CD8-positive, alpha-beta memory T cell (primary cell): ENCODE measurements around the gene CRPPA. TPM values are rescaled to one million over a fixed set of nuclear protein-coding genes. Genes with fewer than 3 reads are reported as not detected.
"Not testable (repeated sequence)": the region's sequence is repeated elsewhere in the genome, so short reads cannot be mapped to it uniquely, and the experiment has no call there.

Source experiments
- CTCF ChIA-PET: fragments of 350-600 bp; sonication (Branson Sonifier 250); formaldehyde crosslinking; loops from one replicate; lab custom pipeline; 2021; ENCODE audit warnings: antibody characterized with exemption; lab: Charles Lee
- POLR2A ChIA-PET: fragments of 350-600 bp; sonication (Branson Sonifier 250); formaldehyde crosslinking; loops from one replicate; lab custom pipeline; 2021; ENCODE audit warnings: antibody characterized with exemption; lab: Charles Lee
- DNase-seq, 5 donors: peaks; one replicate each; pipeline versions ENCODE4 v3.0.0 to v3.0.0-alpha.2; 2020 to 2022; ENCODE audit warnings: mixed read lengths in 1 of 5
- H3K27ac ChIP-seq: one replicate; pipeline ENCODE4 v1.7.0; 2013; ENCODE audit warnings: low read depth, mild to moderate bottlenecking, low read length, moderate library complexity
- H3K27me3 ChIP-seq: 2 replicates; pipeline ENCODE4 v1.7.0; 2013; ENCODE audit warnings: low read length, mild to moderate bottlenecking; ENCODE audit not compliant: insufficient read depth, poor library complexity, severe bottlenecking
- H3K36me3 ChIP-seq: 2 replicates; pipeline ENCODE4 v1.7.0; 2013; ENCODE audit warnings: mild to moderate bottlenecking, low read length, moderate library complexity; ENCODE audit not compliant: insufficient read depth
- H3K4me1 ChIP-seq: 2 replicates; pipeline ENCODE4 v1.7.0; 2013; ENCODE audit warnings: mild to moderate bottlenecking, low read length, moderate library complexity; ENCODE audit not compliant: insufficient read depth
- H3K4me3 ChIP-seq: 2 replicates; pipeline ENCODE4 v1.7.0; 2013; ENCODE audit warnings: mild to moderate bottlenecking, low read length
- H3K9me3 ChIP-seq: 2 replicates; pipeline ENCODE4 v1.7.0; 2013; ENCODE audit warnings: mild to moderate bottlenecking, low read length
- H3K27ac Mint-ChIP-seq, 8 donors: one replicate each; pipeline ENCODE4 v1.8.0; 2020 to 2021; ENCODE audit warnings: mixed read lengths in 8 of 8, mild to moderate bottlenecking in 6 of 8, inconsistent platforms in 3 of 8, moderate library complexity in 3 of 8
- H3K27me3 Mint-ChIP-seq, 2 donors: one replicate each; pipeline ENCODE4 v1.8.0; 2020 to 2021; ENCODE audit warnings: mixed read lengths in 2 of 2, mild to moderate bottlenecking in 1 of 2, moderate library complexity in 1 of 2
- H3K36me3 Mint-ChIP-seq, 3 donors: one replicate each; pipeline ENCODE4 v1.8.0; 2020 to 2021; ENCODE audit warnings: mixed read lengths in 3 of 3, inconsistent platforms in 1 of 3, mild to moderate bottlenecking in 1 of 3
- H3K4me1 Mint-ChIP-seq, 3 donors: one replicate each; pipeline ENCODE4 v1.8.0; 2020 to 2021; ENCODE audit warnings: mixed read lengths in 3 of 3, inconsistent platforms in 1 of 3, mild to moderate bottlenecking in 1 of 3
- H3K4me3 Mint-ChIP-seq, 7 donors: one replicate each; pipeline ENCODE4 v1.8.0; 2020 to 2021; ENCODE audit warnings: mixed read lengths in 7 of 7, mild to moderate bottlenecking in 6 of 7, moderate library complexity in 4 of 7, inconsistent platforms in 2 of 7
- H3K9me3 Mint-ChIP-seq, 5 donors: one replicate each; pipeline ENCODE4 v1.8.0; 2020 to 2022; ENCODE audit warnings: mixed read lengths in 5 of 5, mild to moderate bottlenecking in 3 of 5, moderate library complexity in 2 of 5, inconsistent platforms in 1 of 5
- polyA plus RNA-seq: library from polyadenylated mRNA; unstranded; fragments of 300-500 nt; fragmentation: Illumina TruSeq; gene quantifications from one replicate; pipeline ENCODE4 v1.2.3, GENCODE V29; 2021
- total RNA-seq, 2 experiments: library from RNA; stranded (reverse); gene quantifications; one replicate each; pipeline ENCODE4 v1.2.3, GENCODE V29; 2021

CRPPA gene
- total RNA-seq (1 to 10 TPM; 1.6 to 1.8 TPM), polyA plus RNA-seq (0.32 TPM)

- Mint-ChIP-seq H3K36me3 (peaks cover 0 to 3% (median 0%) of the 10 kb centered on the region in 3 donors), H3K9me3 (peaks cover 0 to 2% (median 0%) of the 10 kb centered on the region in 5 donors), H3K27me3 (peaks cover 0 to 5% of the 10 kb centered on the region in 2 donors), H3K4me1 (peaks cover 17 to 33% (median 20%) of the 10 kb centered on the region in 3 donors), H3K4me3 (peak within 1 kb of the TSS; percentile 87 to 96 (median 92)), H3K27ac (peak within 1 kb of the TSS; percentile 86 to 98 (median 93))
- Histone ChIP-seq H3K27ac (peak within 1 kb of the TSS; percentile 84), H3K36me3 (no peaks in the 10 kb centered on the region), H3K4me3 (peak within 1 kb of the TSS; percentile 74), H3K9me3 (no peaks in the 10 kb centered on the region), H3K27me3 (no peaks in the 10 kb centered on the region), H3K4me1 (peaks cover 15% of the 10 kb centered on the region)
- CTCF ChIA-PET: interaction anchor here (1.2 to 4.6 kb wide), 6 partner anchors 13 to 224 kb away, joined by 3 to 62 read pairs (median 7); partner anchors contain the start of genes ANKMY2 and BZW2
- DNase-seq: peak in 2 of 5 donors; percentile 21 to 63
- POLR2A ChIA-PET: interaction anchor here (1.2 to 1.5 kb wide), 3 partner anchors 10 to 224 kb away, joined by 5 to 7 read pairs (median 7); partner anchors contain the start of genes ANKMY2 and BZW2
Measured at GRCh38 chr7:16421333-16422102, at the start of gene CRPPA. Gene CRPPA, minus strand, starts transcription at chr7:16421538. Its CDS starts 216 bp downstream, at chr7:16421322.

DNA sequence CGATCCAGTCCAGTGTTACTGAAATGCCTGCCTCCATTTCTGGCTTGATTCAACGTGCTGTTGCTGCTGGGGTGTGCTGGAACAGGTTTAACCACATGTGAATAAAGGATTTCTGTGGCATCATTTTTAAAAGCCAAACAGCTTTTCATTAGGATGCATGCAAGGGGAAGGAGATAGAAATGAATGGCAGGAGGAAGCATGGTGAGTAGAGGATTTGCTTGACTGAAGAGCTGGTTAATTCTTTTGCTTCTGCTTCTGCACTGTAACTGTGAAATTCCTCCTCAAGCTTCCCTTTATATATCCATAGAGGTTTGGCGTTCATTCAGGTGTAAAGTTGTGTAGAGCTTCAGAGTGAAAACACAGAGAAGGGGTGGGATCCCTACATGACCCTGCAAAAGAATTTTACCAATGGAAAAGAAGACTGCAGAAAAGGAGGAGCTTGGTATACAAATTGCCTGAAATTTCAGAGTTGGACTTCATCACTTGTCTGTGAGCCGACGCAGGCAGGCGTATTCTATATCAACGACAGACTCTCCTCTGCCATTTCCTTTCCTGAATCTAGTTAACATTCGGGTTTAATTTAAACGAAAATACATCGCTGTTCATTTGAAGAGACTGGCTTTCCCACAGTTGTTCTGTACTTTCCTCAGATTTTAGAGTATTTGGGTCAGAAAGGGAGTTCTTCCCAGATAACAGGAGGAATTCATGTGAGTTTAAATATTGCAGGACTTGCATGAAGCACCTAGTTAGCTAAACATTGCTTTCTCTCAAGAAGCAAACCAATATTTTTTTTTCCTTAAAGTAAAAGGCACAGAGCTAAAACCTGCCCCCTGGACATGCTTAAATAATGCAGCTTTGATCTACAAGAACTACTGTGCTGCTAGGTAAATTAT lies 44.4 kb upstream of the CRPPA start, which contains the start of gene SOSTDC1:
Gene SOSTDC1 (minus strand): TSS at position 270 of the 893 bp plus-strand sequence. CDS start 70 bp downstream, at position 200.
- CTCF ChIA-PET: interaction anchor here (1.2 kb wide), 1 partner anchor 99 kb away, joined by 4 read pairs; no protein-coding TSS in a partner anchor

DNA sequence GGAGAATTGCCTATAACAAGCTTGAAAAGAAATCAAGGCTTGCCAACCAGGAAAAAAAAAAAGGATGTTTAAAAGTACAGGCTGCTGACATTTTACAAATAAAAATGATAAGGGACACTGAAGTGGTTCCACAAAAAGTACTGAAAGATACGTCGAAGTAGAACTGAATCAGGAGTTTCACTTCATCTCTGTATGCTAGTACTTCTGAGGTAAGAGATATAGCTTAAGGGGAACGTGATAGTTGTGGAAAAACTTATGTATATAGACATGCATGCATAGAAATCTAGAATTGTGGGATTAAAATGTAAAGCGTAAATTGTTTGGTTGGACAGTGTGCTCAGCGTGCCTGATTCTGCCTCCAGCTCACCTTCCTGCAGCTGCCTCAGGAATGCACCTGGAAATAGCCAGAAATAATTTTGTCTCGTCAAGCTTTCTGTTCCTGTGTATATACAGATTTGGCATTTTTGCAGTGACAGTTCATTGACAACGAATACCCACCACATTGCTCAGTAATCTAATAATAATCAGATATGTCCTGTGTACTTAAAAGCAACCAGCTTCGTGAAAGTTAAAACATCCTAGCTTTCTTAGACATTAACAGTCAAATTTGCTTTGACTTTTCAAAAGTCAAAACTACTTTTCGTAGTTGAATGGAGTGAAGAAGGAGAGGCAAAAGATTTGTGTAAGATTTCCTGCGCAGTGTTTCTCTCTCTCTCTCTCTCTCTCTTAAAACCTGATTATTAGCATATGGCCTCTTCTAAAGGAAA lies 42.8 kb upstream of the CRPPA start:
- Histone ChIP-seq H3K36me3 (no peaks in the 10 kb centered on the region), H3K4me1 (no peaks in the 10 kb centered on the region), H3K9me3 (no peaks in the 10 kb centered on the region), H3K27me3 (no peaks in the 10 kb centered on the region), H3K27ac (no peak overlapping the region), H3K4me3 (no peak overlapping the region)
- H3K27me3 Mint-ChIP-seq: peaks cover 11 to 41% of the 10 kb centered on the region in 2 donors
- H3K36me3 Mint-ChIP-seq: no peaks in the 10 kb centered on the region
- H3K9me3 Mint-ChIP-seq: no peaks in the 10 kb centered on the region
- DNase-seq: no peak
- H3K4me1 Mint-ChIP-seq: peaks cover 4 to 10% (median 6%) of the 10 kb centered on the region in 3 donors
- no peak overlapping the region for H3K27ac Mint-ChIP-seq
- CTCF ChIA-PET: interaction anchor here (1.1 to 1.2 kb wide), 2 partner anchors 9 to 101 kb away, joined by 4 read pairs; no protein-coding TSS in a partner anchor
- no peak overlapping the region for H3K4me3 Mint-ChIP-seq
- POLR2A ChIA-PET: no interaction called here

More for the DNA sequence above, 44.4 kb upstream of the CRPPA start, which contains the start of gene SOSTDC1:
- Mint-ChIP-seq H3K4me1 (peaks cover 4 to 10% (median 6%) of the 10 kb centered on the region in 3 donors), H3K27ac (peak within 1 kb of the TSS in 1 of 8 donors; percentile 36), H3K36me3 (no peaks in the 10 kb centered on the region), H3K4me3 (peak within 1 kb of the TSS in 3 of 7 donors; percentile 4 to 53 (median 48)), H3K9me3 (no peaks in the 10 kb centered on the region), H3K27me3 (peaks cover 11 to 41% of the 10 kb centered on the region in 2 donors)
- POLR2A ChIA-PET: no interaction called here
- Histone ChIP-seq H3K27ac (peak within 1 kb of the TSS; percentile 43), H3K4me1 (no peaks in the 10 kb centered on the region), H3K9me3 (no peaks in the 10 kb centered on the region), H3K4me3 (no peak within 1 kb of the TSS), H3K36me3 (no peaks in the 10 kb centered on the region), H3K27me3 (no peaks in the 10 kb centered on the region)
- no peak for DNase-seq

DNA sequence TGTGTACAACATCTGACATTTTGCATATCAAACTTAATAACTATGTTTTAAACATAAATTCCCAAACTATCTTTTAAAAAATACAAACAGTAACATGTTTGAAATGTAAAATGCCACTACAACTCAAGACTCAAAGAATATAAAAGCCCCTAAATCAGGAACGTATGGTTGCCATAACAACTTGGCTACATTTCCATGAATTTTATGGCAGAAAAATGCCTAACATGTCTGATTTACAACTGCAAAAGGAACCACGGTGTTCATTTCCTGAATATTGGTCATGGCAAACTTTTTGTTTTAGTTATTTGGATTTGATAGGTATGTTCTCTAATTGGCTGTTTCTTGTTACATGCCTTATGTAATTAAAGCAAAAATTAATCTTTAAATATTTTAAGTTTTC lies 42.2 kb upstream of the CRPPA start:
- no peak for DNase-seq
- H3K4me3 ChIP-seq: no peak overlapping the region
- H3K27me3 ChIP-seq: no peaks in the 10 kb centered on the region
- ChIA-PET CTCF (no interaction called here), POLR2A (no interaction called here)
- H3K9me3 ChIP-seq: no peaks in the 10 kb centered on the region
- H3K9me3 Mint-ChIP-seq: no peaks in the 10 kb centered on the region
- peaks cover 4 to 10% (median 6%) of the 10 kb centered on the region in 3 donors for H3K4me1 Mint-ChIP-seq
- no peaks in the 10 kb centered on the region for H3K4me1 ChIP-seq
- no peak overlapping the region for H3K27ac ChIP-seq
- H3K36me3 ChIP-seq: no peaks in the 10 kb centered on the region
- H3K27me3 Mint-ChIP-seq: peaks cover 9 to 40% of the 10 kb centered on the region in 2 donors
- no peaks in the 10 kb centered on the region for H3K36me3 Mint-ChIP-seq
- H3K4me3 Mint-ChIP-seq: no peak overlapping the region
- H3K27ac Mint-ChIP-seq: no peak overlapping the region

- H3K27ac Mint-ChIP-seq: no peak overlapping the region
- no peaks in the 10 kb centered on the region for H3K4me1 ChIP-seq
- POLR2A ChIA-PET: no interaction called here
- DNase-seq: no peak
- H3K27ac ChIP-seq: no peak overlapping the region
- CTCF ChIA-PET: no interaction called here
- H3K27me3 ChIP-seq: no peaks in the 10 kb centered on the region
- no peak overlapping the region for H3K4me3 ChIP-seq
- peaks cover 4 to 10% (median 6%) of the 10 kb centered on the region in 3 donors for H3K4me1 Mint-ChIP-seq
- H3K36me3 Mint-ChIP-seq: no peaks in the 10 kb centered on the region
- no peaks in the 10 kb centered on the region for H3K9me3 Mint-ChIP-seq
- no peaks in the 10 kb centered on the region for H3K9me3 ChIP-seq
- H3K36me3 ChIP-seq: no peaks in the 10 kb centered on the region
- H3K27me3 Mint-ChIP-seq: peaks cover 9 to 33% of the 10 kb centered on the region in 2 donors
- no peak overlapping the region for H3K4me3 Mint-ChIP-seq
Measured at GRCh38 chr7:16462431-16462889, 41.1 kb upstream of the CRPPA start.

GRCh38 chr7:16460789-16461493 lies 39.6 kb upstream of the CRPPA start:
- Mint-ChIP-seq H3K27me3 (peaks cover 6 to 24% of the 10 kb centered on the region in 2 donors), H3K36me3 (peaks cover 0 to 5% (median 0%) of the 10 kb centered on the region in 3 donors), H3K4me1 (peaks cover 6 to 22% (median 13%) of the 10 kb centered on the region in 3 donors), H3K9me3 (no peaks in the 10 kb centered on the region), H3K27ac (no peak overlapping the region), H3K4me3 (no peak overlapping the region)
- DNase-seq: no peak
- ChIA-PET POLR2A (no interaction called here), CTCF (interaction anchor here (0.9 kb wide), 1 partner anchor 29 kb away, joined by 4 read pairs; no protein-coding TSS in a partner anchor)
- Histone ChIP-seq H3K36me3 (no peaks in the 10 kb centered on the region), H3K4me1 (no peaks in the 10 kb centered on the region), H3K27me3 (no peaks in the 10 kb centered on the region), H3K9me3 (no peaks in the 10 kb centered on the region), H3K27ac (no peak overlapping the region), H3K4me3 (no peak overlapping the region)

DNA sequence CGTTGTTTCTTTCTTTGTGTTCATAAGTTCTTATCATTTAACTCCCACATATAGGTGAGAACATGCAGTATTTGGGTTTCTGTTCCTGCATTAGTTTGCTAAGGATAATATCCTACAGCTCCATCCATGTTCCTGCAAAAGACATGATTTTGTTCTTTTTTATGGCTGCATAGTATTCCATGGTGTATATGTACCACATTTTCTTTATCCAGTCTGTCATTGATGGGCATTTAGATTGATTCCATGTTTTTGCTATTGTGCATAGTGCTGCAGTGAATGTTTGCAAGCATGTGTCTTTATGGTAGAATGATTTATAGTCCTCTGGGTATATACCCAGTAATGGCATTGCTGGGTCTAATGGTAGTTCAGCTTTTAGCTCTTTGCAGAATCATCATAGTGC lies 35.0 kb upstream of the CRPPA start:
- H3K27ac ChIP-seq, H3K27me3 ChIP-seq, CTCF ChIA-PET, H3K4me1 ChIP-seq, H3K9me3 ChIP-seq, H3K36me3 ChIP-seq, H3K36me3 Mint-ChIP-seq, H3K4me3 ChIP-seq, POLR2A ChIA-PET, H3K27ac Mint-ChIP-seq, H3K4me3 Mint-ChIP-seq, DNase-seq, H3K9me3 Mint-ChIP-seq, H3K27me3 Mint-ChIP-seq: not testable (repeated sequence)
- peaks cover 13 to 30% (median 19%) of the 10 kb centered on the region in 3 donors for H3K4me1 Mint-ChIP-seq
